HG03442 (cell line): ENCODE results near the gene GIN1.
"Not testable (repeated sequence)": the region's sequence is repeated elsewhere in the genome, so short reads cannot be mapped to it uniquely, and the experiment has no call there.

Source experiments
- ATAC-seq: cut with Tn5 transposase; IDR thresholded peaks from one replicate; pipeline ENCODE4 v1.9.1; 2021; ENCODE audit warnings: mild to moderate bottlenecking, moderate library complexity; ENCODE audit not compliant: unreplicated experiment

GIN1 gene

GRCh38 chr5:103119765-103120606 lies at the start of gene GIN1, which contains the start of gene PPIP5K2:
GIN1 (minus strand) TSS chr5:103120138; CDS start chr5:103108707, 11,431 bp downstream.
PPIP5K2 (plus strand) TSS chr5:103120301; CDS start chr5:103129590, 9,289 bp downstream.
- ATAC-seq = peak; percentile 92

- ATAC-seq = no peak
Observed at GRCh38 chr5:103166706-103167105, 46.8 kb upstream of the GIN1 start.

GRCh38 chr5:103151156-103151555 lies 31.2 kb upstream of the GIN1 start:
- no peak for ATAC-seq

- no peak for ATAC-seq
Observed at GRCh38 chr5:103148213-103148612, 28.3 kb upstream of the GIN1 start.

- no peak for ATAC-seq
Observed at GRCh38 chr5:103145196-103145595, 25.3 kb upstream of the GIN1 start.

GRCh38 chr5:103142132-103142531 lies 22.2 kb upstream of the GIN1 start:
- ATAC-seq = not testable (repeated sequence)

- ATAC-seq = peak; percentile 97
Observed at GRCh38 chr5:103139264-103139865, 19.4 kb upstream of the GIN1 start.

- no peak for ATAC-seq
Observed at GRCh38 chr5:103138202-103138690, 18.3 kb upstream of the GIN1 start.

GRCh38 chr5:103135461-103135860 lies 15.5 kb upstream of the GIN1 start:
- ATAC-seq = no peak

- ATAC-seq = no peak
Observed at GRCh38 chr5:103133231-103133630, 13.3 kb upstream of the GIN1 start.

GRCh38 chr5:103132684-103133083 lies 12.7 kb upstream of the GIN1 start:
- ATAC-seq = no peak

- no peak for ATAC-seq
Observed at GRCh38 chr5:103128202-103128601, 8.3 kb upstream of the GIN1 start.

- no peak for ATAC-seq
Observed at GRCh38 chr5:103127292-103127817, 7.4 kb upstream of the GIN1 start.

- no peak for ATAC-seq
Observed at GRCh38 chr5:103126557-103126956, 6.6 kb upstream of the GIN1 start.

GRCh38 chr5:103122242-103122641 lies 2.3 kb upstream of the GIN1 start:
- ATAC-seq = no peak

- no peak for ATAC-seq
Observed at GRCh38 chr5:103120607-103121200, 766 bp upstream of the GIN1 start.

- ATAC-seq = no peak
Observed at GRCh38 chr5:103119070-103119764, 721 bp downstream of the GIN1 start.

- no peak for ATAC-seq
Observed at GRCh38 chr5:103117471-103117991, 2.4 kb downstream of the GIN1 start.

GRCh38 chr5:103114440-103114839 lies 5.5 kb downstream of the GIN1 start:
- ATAC-seq = no peak

GRCh38 chr5:103112910-103113309 lies 7.0 kb downstream of the GIN1 start:
- no peak for ATAC-seq

- ATAC-seq = no peak
Observed at GRCh38 chr5:103111468-103111867, 8.5 kb downstream of the GIN1 start.
